Activated naive CD4-positive, alpha-beta T cell treated with Interleukin-2 at 50 U/mL for 16 hours (primary cell): ENCODE data around the gene PCDHA6.
"Not testable (repeated sequence)": the region's sequence is repeated elsewhere in the genome, so short reads cannot be mapped to it uniquely, and the experiment has no call there.

Experiments
- DNase-seq: peaks from one replicate; pipeline ENCODE4 v3.0.0-alpha.2; 2020

PCDHA6 gene, protein sequence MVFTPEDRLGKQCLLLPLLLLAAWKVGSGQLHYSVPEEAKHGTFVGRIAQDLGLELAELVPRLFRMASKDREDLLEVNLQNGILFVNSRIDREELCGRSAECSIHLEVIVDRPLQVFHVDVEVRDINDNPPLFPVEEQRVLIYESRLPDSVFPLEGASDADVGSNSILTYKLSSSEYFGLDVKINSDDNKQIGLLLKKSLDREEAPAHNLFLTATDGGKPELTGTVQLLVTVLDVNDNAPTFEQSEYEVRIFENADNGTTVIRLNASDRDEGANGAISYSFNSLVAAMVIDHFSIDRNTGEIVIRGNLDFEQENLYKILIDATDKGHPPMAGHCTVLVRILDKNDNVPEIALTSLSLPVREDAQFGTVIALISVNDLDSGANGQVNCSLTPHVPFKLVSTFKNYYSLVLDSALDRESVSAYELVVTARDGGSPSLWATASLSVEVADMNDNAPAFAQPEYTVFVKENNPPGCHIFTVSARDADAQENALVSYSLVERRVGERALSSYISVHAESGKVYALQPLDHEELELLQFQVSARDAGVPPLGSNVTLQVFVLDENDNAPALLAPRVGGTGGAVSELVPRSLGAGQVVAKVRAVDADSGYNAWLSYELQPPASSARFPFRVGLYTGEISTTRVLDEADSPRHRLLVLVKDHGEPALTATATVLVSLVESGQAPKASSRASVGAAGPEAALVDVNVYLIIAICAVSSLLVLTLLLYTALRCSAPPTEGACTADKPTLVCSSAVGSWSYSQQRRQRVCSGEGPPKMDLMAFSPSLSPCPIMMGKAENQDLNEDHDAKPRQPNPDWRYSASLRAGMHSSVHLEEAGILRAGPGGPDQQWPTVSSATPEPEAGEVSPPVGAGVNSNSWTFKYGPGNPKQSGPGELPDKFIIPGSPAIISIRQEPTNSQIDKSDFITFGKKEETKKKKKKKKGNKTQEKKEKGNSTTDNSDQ

GRCh38 chr5:140827704-140828361 is at the start of gene PCDHA6:
TSS of gene PCDHA6 (plus strand) at chr5:140827960. CDS start at chr5:140828092, 132 bp downstream.
- no peak for DNase-seq

DNA sequence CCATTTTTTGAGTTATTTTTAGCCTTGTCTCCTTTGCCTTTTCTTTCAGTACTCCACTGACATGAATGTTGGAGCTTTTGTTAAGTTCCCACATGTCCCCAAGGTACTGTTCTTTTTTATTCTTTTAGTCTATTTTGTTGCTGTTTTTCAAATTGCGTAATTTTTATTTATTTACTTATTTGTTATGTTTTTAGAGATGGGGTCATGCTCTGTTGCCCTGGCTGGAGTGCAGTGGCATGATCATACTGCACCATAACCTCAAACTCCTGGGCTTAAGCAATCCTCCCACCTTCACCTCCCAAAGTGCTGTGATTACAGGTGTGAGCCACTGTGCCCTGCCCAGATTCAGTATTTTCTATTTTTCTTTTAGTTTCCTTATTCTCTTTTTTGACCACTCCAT is 47.2 kb upstream of the PCDHA6 start:
- DNase-seq, result no peak

DNA sequence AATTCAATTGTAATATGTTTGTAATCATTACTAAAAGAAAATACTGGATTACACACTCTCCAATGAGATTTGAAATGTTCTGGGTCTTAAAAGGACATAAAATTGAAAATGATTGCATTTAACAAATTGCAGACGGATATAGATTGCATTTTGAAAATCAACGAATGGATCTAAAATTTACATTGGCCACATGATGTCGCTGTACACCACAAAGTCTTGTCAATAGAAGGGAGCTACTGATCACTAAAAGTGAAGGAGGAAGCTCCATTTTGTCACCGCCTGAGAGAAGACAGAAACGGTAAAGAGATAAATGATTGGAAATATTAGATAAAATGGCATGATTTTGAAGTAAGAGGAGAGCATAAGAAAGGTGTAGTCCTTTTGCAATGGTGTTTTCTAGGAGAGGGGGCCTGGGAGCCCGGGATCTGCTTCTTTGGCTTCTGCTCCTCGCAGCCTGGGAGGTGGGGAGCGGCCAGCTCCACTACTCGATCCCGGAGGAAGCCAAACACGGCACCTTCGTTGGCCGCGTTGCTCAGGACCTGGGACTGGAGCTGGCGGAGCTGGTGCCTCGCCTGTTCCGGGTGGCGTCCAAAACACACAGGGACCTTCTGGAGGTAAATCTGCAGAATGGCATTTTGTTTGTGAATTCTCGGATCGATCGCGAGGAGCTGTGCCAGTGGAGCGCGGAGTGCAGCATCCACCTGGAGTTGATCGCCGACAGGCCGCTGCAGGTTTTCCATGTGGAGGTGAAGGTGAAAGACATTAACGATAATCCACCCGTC is 41.7 kb upstream of the PCDHA6 start, which contains the start of gene PCDHA1:
PCDHA1 (plus strand) TSS at position 236 of the 782 bp plus-strand sequence.
- DNase-seq, result no peak

- DNase-seq, result not testable (repeated sequence)
Observed at GRCh38 chr5:140787422-140787821, 40.3 kb upstream of the PCDHA6 start.

- DNase-seq, result not testable (repeated sequence)
Observed at GRCh38 chr5:140787849-140788504, 39.8 kb upstream of the PCDHA6 start.

GRCh38 chr5:140791089-140791488 is 36.7 kb upstream of the PCDHA6 start:
- DNase-seq, result no peak

- no peak for DNase-seq
Observed at GRCh38 chr5:140794595-140795258, 33.0 kb upstream of the PCDHA6 start, which contains the start of gene PCDHA2. TSS of gene PCDHA2 (plus strand) at chr5:140794852.

- no peak for DNase-seq
Observed at GRCh38 chr5:140795259-140795641, 32.5 kb upstream of the PCDHA6 start.

GRCh38 chr5:140796072-140796717 is 31.6 kb upstream of the PCDHA6 start:
- not testable (repeated sequence) for DNase-seq

DNA sequence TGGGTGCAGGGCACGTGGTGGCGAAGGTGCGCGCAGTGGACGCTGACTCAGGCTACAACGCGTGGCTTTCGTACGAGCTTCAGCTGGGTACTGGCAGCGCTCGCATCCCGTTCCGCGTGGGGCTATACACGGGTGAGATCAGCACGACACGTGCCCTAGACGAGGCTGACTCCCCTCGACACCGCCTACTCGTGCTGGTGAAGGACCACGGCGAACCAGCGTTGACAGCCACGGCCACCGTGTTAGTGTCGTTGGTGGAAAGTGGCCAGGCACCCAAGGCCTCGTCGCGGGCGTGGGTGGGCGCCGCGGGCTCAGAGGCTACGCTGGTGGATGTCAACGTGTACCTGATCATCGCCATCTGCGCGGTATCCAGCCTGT is 31.1 kb upstream of the PCDHA6 start:
- DNase-seq, result no peak

DNA sequence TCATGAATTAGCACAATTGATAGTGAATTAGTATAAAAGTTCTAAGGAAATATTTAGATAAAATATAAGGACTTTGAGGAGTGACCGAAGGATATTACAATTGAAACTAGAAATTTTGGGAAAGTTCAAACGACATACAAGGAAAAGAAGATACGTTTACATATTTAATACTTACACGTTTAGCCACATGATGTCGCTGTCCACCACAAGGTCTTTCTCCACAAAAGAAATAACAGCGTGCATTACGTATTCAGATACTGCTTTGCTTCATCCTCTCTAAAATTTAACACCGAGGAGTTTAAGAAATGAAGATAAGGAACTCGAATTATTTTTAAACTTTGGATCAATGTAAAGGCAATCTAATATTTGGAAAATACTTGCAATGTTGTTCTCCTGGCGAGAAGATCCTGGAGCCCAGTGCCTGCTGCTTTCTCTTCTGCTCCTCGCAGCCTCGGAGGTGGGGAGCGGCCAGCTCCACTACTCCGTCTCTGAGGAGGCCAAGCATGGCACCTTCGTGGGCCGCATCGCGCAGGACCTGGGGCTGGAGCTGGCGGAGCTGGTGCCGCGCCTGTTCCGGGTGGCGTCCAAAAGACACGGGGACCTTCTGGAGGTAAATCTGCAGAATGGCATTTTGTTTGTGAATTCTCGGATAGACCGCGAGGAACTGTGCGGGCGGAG is 26.8 kb upstream of the PCDHA6 start, which contains the start of gene PCDHA3:
PCDHA3 (plus strand) TSS at position 242 of the 678 bp plus-strand sequence.
- no peak for DNase-seq

GRCh38 chr5:140801494-140801841 is 26.3 kb upstream of the PCDHA6 start:
- no peak for DNase-seq

GRCh38 chr5:140802381-140802780 is 25.4 kb upstream of the PCDHA6 start:
- not testable (repeated sequence) for DNase-seq

DNA sequence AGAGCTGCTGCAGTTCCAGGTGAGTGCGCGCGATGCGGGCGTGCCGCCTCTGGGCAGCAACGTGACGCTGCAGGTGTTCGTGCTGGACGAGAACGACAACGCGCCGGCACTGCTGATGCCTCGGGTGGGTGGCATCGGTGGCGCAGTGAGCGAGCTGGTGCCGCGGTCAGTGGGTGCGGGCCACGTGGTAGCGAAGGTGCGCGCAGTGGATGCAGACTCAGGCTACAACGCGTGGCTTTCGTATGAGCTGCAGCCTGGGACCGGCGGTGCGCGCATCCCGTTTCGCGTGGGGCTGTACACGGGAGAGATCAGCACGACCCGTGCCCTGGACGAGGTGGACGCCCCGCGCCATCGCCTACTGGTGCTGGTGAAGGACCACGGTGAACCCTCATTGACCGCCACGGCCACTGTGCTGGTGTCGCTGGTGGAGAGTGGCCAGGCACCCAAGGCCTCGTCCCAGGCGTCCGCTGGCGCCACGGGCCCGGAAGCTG is 24.9 kb upstream of the PCDHA6 start:
- DNase-seq, result no peak

DNA sequence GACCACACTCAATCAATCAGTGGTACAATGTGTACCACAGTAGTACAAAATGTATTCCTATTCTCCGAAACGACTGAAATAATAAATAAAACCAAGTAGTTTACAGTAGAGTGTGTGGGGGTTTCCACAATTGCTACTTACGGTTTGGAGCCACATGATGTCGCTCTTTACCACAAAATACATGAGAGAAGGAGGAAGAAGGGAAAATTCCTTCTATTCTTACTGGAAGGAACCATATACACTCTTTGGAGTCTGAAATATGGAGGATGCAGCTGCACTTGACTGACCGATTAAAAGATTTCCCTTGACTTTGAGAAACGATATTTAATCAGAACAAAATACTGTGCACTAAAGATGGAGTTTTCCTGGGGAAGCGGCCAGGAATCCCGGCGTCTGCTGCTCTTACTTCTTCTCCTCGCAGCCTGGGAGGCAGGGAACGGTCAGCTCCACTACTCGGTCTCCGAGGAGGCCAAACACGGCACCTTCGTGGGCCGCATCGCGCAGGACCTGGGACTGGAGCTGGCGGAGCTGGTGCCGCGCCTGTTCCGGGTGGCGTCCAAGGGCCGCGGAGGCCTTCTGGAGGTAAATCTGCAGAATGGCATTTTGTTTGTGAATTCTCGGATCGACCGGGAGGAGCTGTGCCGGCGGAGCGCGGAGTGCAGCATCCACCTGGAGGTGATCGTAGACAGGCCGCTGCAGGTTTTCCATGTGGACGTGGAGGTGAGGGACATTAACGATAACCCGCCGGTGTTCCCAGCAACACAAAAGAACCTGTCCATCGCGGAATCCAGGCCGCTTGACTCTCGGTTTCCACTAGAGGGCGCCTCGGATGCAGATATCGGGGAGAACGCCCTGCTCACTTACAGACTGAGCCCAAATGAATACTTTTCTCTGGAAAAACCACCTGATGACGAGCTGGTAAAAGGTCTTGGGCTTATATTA is 20.7 kb upstream of the PCDHA6 start, which contains the start of gene PCDHA4:
PCDHA4 (plus strand) TSS at position 235 of the 942 bp plus-strand sequence.
- DNase-seq, result no peak

DNA sequence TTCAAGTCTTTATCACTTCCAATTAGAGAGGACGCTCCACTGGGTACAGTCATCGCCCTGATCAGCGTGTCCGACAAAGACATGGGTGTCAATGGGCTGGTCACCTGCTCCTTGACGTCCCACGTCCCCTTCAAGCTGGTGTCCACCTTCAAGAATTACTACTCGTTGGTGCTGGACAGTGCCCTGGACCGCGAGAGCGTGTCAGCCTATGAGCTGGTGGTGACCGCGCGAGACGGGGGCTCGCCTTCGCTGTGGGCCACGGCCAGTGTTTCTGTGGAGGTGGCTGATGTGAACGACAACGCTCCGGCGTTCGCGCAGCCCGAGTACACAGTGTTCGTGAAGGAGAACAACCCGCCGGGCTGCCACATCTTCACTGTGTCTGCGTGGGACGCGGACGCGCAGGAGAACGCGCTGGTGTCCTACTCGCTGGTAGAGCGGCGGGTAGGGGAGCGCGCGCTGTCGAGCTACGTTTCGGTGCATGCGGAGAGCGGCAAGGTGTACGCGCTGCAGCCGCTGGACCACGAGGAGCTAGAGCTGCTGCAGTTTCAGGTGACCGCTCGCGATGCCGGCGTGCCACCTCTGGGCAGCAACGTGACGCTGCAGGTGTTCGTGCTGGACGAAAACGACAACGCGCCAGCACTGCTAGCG is 19.4 kb upstream of the PCDHA6 start:
- DNase-seq, result not testable (repeated sequence)

DNA sequence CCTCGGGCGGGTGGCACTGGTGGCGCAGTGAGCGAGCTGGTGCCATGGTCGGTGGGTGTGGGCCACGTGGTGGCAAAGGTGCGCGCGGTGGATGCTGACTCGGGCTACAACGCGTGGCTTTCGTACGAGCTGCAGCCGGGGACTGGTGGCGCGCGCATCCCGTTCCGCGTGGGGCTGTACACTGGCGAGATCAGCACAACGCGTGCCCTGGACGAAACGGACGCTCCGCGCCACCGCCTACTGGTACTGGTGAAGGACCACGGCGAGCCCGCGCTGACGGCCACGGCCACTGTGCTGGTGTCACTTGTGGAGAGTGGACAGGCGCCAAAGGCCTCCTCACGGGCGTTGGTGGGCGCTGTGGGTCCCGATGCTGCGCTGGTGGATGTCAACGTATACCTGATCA is 18.9 kb upstream of the PCDHA6 start:
- DNase-seq, result no peak
